Measurements from ENCODE around the gene PTPRA.

Gene PTPRA

DNA sequence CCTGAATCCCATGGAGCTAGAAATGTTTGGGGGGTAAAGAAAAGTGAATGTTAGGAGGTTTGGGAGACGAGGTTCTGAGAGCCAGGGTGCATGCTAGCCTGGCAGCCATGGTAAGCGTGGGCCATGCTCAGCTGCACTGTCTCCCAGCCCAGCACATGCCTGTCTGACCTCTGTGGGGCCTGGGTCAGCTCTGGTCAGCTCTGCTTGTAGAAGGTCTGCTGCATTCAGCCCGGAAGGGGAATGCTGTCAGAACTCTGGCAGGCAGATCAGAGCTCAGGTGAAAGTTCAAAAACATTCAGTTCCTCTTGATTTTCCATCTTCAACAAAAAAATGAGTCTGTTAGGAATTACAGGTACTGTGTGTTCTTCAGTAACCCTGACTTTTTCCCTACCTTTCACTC, 164.4 kb downstream of the PTPRA start:
- ATAC-seq = no peak
- TF ChIP-seq CSDC2 (CRISPR knock-in tag; IDR thresholded peaks at IDR 0.05) (no peak), ZC3H10 (CRISPR knock-in tag; IDR thresholded peaks at IDR 0.05) (no peak), ARNTL (CRISPR knock-in tag; IDR thresholded peaks at IDR 0.05; ENCODE audit: borderline replicate concordance, low read depth) (no peak), ESRRG (CRISPR knock-in tag; IDR thresholded peaks at IDR 0.05) (no peak)

DNA sequence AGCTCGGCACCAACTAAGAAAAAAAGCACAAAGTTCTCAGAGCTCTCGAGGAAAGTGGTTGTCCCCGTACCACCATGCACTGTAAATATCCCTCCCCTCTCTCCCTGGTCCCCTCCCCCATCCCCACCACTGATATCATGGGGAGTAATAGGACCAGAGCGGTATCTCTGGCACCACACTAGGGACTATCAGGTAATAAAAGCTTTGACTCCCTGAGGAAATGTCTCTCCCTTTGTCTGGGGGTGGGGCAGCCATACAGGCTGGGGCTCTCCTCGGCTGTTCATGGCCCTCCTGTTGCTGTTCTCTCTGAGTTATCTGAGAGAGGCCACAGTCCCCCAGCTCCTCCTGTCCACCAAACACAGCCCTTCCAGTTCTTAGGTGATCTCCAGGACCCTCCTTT, 165.2 kb downstream of the PTPRA start:
- no peak for ATAC-seq
- no peak for TF ChIP-seq ZFP30 (CRISPR knock-in tag; IDR thresholded peaks at IDR 0.05)
- TF ChIP-seq, protein P1, sequence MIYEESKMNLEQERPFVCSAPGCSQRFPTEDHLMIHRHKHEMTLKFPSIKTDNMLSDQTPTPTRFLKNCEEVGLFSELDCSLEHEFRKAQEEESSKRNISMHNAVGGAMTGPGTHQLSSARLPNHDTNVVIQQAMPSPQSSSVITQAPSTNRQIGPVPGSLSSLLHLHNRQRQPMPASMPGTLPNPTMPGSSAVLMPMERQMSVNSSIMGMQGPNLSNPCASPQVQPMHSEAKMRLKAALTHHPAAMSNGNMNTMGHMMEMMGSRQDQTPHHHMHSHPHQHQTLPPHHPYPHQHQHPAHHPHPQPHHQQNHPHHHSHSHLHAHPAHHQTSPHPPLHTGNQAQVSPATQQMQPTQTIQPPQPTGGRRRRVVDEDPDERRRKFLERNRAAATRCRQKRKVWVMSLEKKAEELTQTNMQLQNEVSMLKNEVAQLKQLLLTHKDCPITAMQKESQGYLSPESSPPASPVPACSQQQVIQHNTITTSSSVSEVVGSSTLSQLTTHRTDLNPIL (CRISPR knock-in tag; IDR thresholded peaks at IDR 0.05; ENCODE audit: low read depth) = no peak
- no peak for TF ChIP-seq ESRRG (CRISPR knock-in tag; IDR thresholded peaks at IDR 0.05)
- no peak for TF ChIP-seq TOX (CRISPR knock-in tag; IDR thresholded peaks at IDR 0.05; ENCODE audit: borderline replicate concordance)
- no peak for TF ChIP-seq ZFP3 (CRISPR knock-in tag; IDR thresholded peaks at IDR 0.05)
- TF ChIP-seq RARB (CRISPR knock-in tag; IDR thresholded peaks at IDR 0.05) = no peak
- TF ChIP-seq PPARA (CRISPR knock-in tag; IDR thresholded peaks at IDR 0.05; ENCODE audit: borderline replicate concordance) = no peak
- no peak for TF ChIP-seq ZNF565 (CRISPR knock-in tag; conservative IDR thresholded peaks at IDR 0.05; ENCODE audit: low read depth)
- no peak for TF ChIP-seq GLIS3 (CRISPR knock-in tag; IDR thresholded peaks at IDR 0.05)
- TF ChIP-seq ZC3H10 (CRISPR knock-in tag; IDR thresholded peaks at IDR 0.05) = no peak
- TF ChIP-seq TCF4 (CRISPR knock-in tag; IDR thresholded peaks at IDR 0.05; ENCODE audit: borderline replicate concordance) = no peak
- no peak for TF ChIP-seq ARNTL (CRISPR knock-in tag; IDR thresholded peaks at IDR 0.05; ENCODE audit: borderline replicate concordance, low read depth)
- TF ChIP-seq CSDC2 (CRISPR knock-in tag; IDR thresholded peaks at IDR 0.05) = no peak

DNA sequence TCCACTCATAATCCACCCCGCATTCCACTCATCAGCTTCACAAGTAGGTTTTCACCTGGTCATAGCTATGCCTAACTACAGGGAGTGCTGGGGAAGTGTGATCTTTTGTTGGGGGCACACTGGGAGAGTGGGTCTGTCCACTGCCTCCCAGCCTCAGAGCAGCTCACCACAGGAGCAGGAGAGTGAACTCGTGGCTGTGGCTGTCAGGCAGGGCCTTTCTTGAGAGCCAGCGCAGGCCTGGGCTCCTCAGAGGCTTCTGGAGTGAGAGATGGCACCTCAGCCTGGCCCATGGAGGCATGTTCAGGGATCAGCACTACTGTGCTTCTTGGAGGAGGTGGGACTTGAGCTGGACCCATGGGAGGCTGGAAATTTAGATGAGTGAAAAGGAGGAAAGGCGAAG, 166.1 kb downstream of the PTPRA start:
- ATAC-seq = no peak
- TF ChIP-seq ZC3H10 (CRISPR knock-in tag; IDR thresholded peaks at IDR 0.05) (no peak), TCF4 (CRISPR knock-in tag; IDR thresholded peaks at IDR 0.05; ENCODE audit: borderline replicate concordance) (no peak), ZNF565 (CRISPR knock-in tag; conservative IDR thresholded peaks at IDR 0.05; ENCODE audit: low read depth) (no peak), CSDC2 (CRISPR knock-in tag; IDR thresholded peaks at IDR 0.05) (no peak), ESRRG (CRISPR knock-in tag; IDR thresholded peaks at IDR 0.05) (no peak), ISL1 (CRISPR knock-in tag; IDR thresholded peaks at IDR 0.05) (no peak)
- TF ChIP-seq, protein P1 (CRISPR knock-in tag; IDR thresholded peaks at IDR 0.05; ENCODE audit: low read depth) = no peak

GRCh38 chr20:3040086-3040485, 166.8 kb downstream of the PTPRA start:
- no peak for ATAC-seq
- no peak for TF ChIP-seq ZNF70 (CRISPR knock-in tag; IDR thresholded peaks at IDR 0.05)
- TF ChIP-seq, protein P2, sequence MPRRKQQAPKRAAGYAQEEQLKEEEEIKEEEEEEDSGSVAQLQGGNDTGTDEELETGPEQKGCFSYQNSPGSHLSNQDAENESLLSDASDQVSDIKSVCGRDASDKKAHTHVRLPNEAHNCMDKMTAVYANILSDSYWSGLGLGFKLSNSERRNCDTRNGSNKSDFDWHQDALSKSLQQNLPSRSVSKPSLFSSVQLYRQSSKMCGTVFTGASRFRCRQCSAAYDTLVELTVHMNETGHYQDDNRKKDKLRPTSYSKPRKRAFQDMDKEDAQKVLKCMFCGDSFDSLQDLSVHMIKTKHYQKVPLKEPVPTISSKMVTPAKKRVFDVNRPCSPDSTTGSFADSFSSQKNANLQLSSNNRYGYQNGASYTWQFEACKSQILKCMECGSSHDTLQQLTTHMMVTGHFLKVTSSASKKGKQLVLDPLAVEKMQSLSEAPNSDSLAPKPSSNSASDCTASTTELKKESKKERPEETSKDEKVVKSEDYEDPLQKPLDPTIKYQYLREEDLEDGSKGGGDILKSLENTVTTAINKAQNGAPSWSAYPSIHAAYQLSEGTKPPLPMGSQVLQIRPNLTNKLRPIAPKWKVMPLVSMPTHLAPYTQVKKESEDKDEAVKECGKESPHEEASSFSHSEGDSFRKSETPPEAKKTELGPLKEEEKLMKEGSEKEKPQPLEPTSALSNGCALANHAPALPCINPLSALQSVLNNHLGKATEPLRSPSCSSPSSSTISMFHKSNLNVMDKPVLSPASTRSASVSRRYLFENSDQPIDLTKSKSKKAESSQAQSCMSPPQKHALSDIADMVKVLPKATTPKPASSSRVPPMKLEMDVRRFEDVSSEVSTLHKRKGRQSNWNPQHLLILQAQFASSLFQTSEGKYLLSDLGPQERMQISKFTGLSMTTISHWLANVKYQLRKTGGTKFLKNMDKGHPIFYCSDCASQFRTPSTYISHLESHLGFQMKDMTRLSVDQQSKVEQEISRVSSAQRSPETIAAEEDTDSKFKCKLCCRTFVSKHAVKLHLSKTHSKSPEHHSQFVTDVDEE (CRISPR knock-in tag; IDR thresholded peaks at IDR 0.05) = no peak
- no peak for TF ChIP-seq GLIS3 (CRISPR knock-in tag; IDR thresholded peaks at IDR 0.05)
- no peak for TF ChIP-seq CSDC2 (CRISPR knock-in tag; IDR thresholded peaks at IDR 0.05)
- no peak for TF ChIP-seq ZNF8 (CRISPR knock-in tag; IDR thresholded peaks at IDR 0.05)
- TF ChIP-seq, protein P3, sequence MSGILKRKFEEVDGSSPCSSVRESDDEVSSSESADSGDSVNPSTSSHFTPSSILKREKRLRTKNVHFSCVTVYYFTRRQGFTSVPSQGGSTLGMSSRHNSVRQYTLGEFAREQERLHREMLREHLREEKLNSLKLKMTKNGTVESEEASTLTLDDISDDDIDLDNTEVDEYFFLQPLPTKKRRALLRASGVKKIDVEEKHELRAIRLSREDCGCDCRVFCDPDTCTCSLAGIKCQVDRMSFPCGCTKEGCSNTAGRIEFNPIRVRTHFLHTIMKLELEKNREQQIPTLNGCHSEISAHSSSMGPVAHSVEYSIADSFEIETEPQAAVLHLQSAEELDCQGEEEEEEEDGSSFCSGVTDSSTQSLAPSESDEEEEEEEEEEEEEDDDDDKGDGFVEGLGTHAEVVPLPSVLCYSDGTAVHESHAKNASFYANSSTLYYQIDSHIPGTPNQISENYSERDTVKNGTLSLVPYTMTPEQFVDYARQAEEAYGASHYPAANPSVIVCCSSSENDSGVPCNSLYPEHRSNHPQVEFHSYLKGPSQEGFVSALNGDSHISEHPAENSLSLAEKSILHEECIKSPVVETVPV (CRISPR knock-in tag; IDR thresholded peaks at IDR 0.05) = no peak
- TF ChIP-seq TCF4 (CRISPR knock-in tag; IDR thresholded peaks at IDR 0.05; ENCODE audit: borderline replicate concordance) = no peak
- TF ChIP-seq ZFP30 (CRISPR knock-in tag; IDR thresholded peaks at IDR 0.05) = no peak
- TF ChIP-seq, protein P1 (CRISPR knock-in tag; IDR thresholded peaks at IDR 0.05; ENCODE audit: low read depth) = no peak
- TF ChIP-seq PPARA (CRISPR knock-in tag; IDR thresholded peaks at IDR 0.05; ENCODE audit: borderline replicate concordance) = no peak
- no peak for TF ChIP-seq ZNF565 (CRISPR knock-in tag; conservative IDR thresholded peaks at IDR 0.05; ENCODE audit: low read depth)
- no peak for TF ChIP-seq ESRRG (CRISPR knock-in tag; IDR thresholded peaks at IDR 0.05)
- TF ChIP-seq TOX (CRISPR knock-in tag; IDR thresholded peaks at IDR 0.05; ENCODE audit: borderline replicate concordance) = no peak
- TF ChIP-seq ZC3H10 (CRISPR knock-in tag; IDR thresholded peaks at IDR 0.05) = no peak
- TF ChIP-seq OSR1 (CRISPR knock-in tag; IDR thresholded peaks at IDR 0.05) = no peak
- no peak for TF ChIP-seq RARB (CRISPR knock-in tag; IDR thresholded peaks at IDR 0.05)
- no peak for TF ChIP-seq ARNTL (CRISPR knock-in tag; IDR thresholded peaks at IDR 0.05; ENCODE audit: borderline replicate concordance, low read depth)

Data from SK-N-SH treated with all-trans-retinoic acid at 6 μM for 48 hours (cell line).